Measurements from ENCODE around the gene IKBKE.

GRCh38 chr1:206517784-206518183 lies 47.5 kb downstream of the IKBKE start:
- TF ChIP-seq POLR2AphosphoS5 (IDR thresholded peaks at IDR 0.05; ENCODE audit: low read depth, low read length), result no peak
- TF ChIP-seq POLR2A (IDR thresholded peaks at IDR 0.05; ENCODE audit: low read depth, low read length), result no peak
